Measurements from ENCODE around the gene PLXDC2.

The PLXDC2 gene

GRCh38 chr10:19865676-19866075, 49.4 kb downstream of the PLXDC2 start:
- TF ChIP-seq CTCF (IDR thresholded peaks at IDR 0.05; ENCODE audit: low read depth, low read length, missing control alignments), result no peak
- H3K4me3 ChIP-seq (replicated peaks; ENCODE audit: low read depth, low read length), result no peak overlapping the region
- no peak for DNase-seq (ENCODE audit: extremely low read depth, low read depth)

GRCh38 chr10:19869370-19869769, 53.1 kb downstream of the PLXDC2 start:
- H3K4me3 ChIP-seq (replicated peaks; ENCODE audit: low read depth, low read length), result no peak overlapping the region
- no peak for TF ChIP-seq CTCF (IDR thresholded peaks at IDR 0.05; ENCODE audit: low read depth, low read length, missing control alignments)
- no peak for DNase-seq (ENCODE audit: extremely low read depth, low read depth)

GRCh38 chr10:19872504-19873271, 56.5 kb downstream of the PLXDC2 start:
- TF ChIP-seq CTCF (IDR thresholded peaks at IDR 0.05; ENCODE audit: low read depth, low read length, missing control alignments), result no peak
- DNase-seq (ENCODE audit: extremely low read depth, low read depth), result no peak
- no peak overlapping the region for H3K4me3 ChIP-seq (replicated peaks; ENCODE audit: low read depth, low read length)

GRCh38 chr10:19874190-19874589, 58.0 kb downstream of the PLXDC2 start:
- no peak for DNase-seq (ENCODE audit: extremely low read depth, low read depth)
- no peak overlapping the region for H3K4me3 ChIP-seq (replicated peaks; ENCODE audit: low read depth, low read length)
- TF ChIP-seq CTCF (IDR thresholded peaks at IDR 0.05; ENCODE audit: low read depth, low read length, missing control alignments), result no peak

- DNase-seq (ENCODE audit: extremely low read depth, low read depth), result no peak
- TF ChIP-seq CTCF (IDR thresholded peaks at IDR 0.05; ENCODE audit: low read depth, low read length, missing control alignments), result no peak
- no peak overlapping the region for H3K4me3 ChIP-seq (replicated peaks; ENCODE audit: low read depth, low read length)
These were observed 58.6 kb downstream of the PLXDC2 start for GRCh38 chr10:19874791-19875190.

GRCh38 chr10:19876570-19876969, 60.3 kb downstream of the PLXDC2 start:
- H3K4me3 ChIP-seq (replicated peaks; ENCODE audit: low read depth, low read length), result no peak overlapping the region
- no peak for DNase-seq (ENCODE audit: extremely low read depth, low read depth)
- no peak for TF ChIP-seq CTCF (IDR thresholded peaks at IDR 0.05; ENCODE audit: low read depth, low read length, missing control alignments)

All from HFF-Myc (cell line).